Measurements from ENCODE around the gene CTTNBP2NL. TPM values are rescaled to one million over a fixed set of nuclear protein-coding genes. Genes with fewer than 3 reads are reported as not detected.
"Not testable (repeated sequence)": the region's sequence is repeated elsewhere in the genome, so short reads cannot be mapped to it uniquely, and the experiment has no call there.

The CTTNBP2NL gene
- total and polyA plus RNA-seq, 2 experiments from 2014 or later = 10.2 to 16.4 TPM

DNA sequence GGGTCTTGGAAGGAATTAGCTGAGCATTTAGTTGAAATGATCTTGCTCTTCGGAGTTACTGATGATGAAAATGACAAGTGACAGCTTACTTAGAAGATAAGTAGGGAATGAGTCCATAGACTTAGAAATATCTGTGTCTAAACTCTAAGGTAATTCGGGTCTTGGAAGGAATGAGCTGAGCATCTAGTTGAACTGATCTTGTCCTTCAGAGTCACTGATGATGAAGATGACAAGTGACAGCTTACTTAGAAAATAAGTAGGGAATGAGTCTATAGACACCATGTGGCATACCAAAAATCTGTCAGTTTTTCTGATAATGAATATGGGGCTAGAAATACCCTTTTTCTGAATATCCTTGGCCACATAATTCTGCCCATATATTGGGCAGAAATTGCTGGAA lies 14.7 kb downstream of the CTTNBP2NL start:
- H4K20me1 ChIP-seq (ENCODE audit: insufficient read depth, poor library complexity, severe bottlenecking) = peaks cover 45% of the 10 kb centered on the region
- 87% methylated on average over 2 of the region's 2 CpGs for WGBS (ENCODE audit: low lambda C conversion rate, missing lambda C conversion rate)
- TF ChIP-seq EZH2 (IDR thresholded peaks at IDR 0.05; ENCODE audit: borderline replicate concordance) = no peak
- TF ChIP-seq EZH2phosphoT487 (IDR thresholded peaks at IDR 0.05; ENCODE audit: low read depth, severe bottlenecking, unreplicated experiment) = no peak
- TF ChIP-seq, protein P1, sequence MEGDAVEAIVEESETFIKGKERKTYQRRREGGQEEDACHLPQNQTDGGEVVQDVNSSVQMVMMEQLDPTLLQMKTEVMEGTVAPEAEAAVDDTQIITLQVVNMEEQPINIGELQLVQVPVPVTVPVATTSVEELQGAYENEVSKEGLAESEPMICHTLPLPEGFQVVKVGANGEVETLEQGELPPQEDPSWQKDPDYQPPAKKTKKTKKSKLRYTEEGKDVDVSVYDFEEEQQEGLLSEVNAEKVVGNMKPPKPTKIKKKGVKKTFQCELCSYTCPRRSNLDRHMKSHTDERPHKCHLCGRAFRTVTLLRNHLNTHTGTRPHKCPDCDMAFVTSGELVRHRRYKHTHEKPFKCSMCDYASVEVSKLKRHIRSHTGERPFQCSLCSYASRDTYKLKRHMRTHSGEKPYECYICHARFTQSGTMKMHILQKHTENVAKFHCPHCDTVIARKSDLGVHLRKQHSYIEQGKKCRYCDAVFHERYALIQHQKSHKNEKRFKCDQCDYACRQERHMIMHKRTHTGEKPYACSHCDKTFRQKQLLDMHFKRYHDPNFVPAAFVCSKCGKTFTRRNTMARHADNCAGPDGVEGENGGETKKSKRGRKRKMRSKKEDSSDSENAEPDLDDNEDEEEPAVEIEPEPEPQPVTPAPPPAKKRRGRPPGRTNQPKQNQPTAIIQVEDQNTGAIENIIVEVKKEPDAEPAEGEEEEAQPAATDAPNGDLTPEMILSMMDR (IDR thresholded peaks at IDR 0.05; ENCODE audit: poor library complexity) = no peak

DNA sequence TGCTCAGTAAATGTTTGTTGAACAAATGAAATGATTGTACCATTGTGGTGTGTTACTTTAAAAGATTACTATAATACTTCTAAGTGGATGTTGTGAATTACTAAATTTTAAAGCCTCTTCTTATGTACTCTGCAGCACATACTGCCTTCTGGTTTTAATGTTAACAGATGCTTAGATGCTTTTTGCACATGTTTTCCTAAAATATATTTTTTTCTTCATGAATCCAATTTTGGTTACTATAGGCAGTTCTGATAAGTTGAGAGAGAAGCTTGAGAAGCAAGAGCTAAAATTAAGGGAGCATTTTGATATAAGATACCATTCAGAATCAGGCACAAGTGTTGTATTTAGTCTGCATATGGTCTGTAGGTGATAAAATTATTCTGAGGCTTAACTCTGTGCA lies 21.3 kb downstream of the CTTNBP2NL start:
- Histone ChIP-seq H3K79me2 (peaks cover 16% of the 10 kb centered on the region), H3K27me3 (no peaks in the 10 kb centered on the region), H3K9me2 (replicated peaks; ENCODE audit: insufficient read depth) (no peaks in the 10 kb centered on the region), H3K4me1 (ENCODE audit: insufficient read depth) (peaks cover 5% of the 10 kb centered on the region), H3K27ac (no peak overlapping the region), H2AFZ (no peak overlapping the region), H3K4me2 (no peak overlapping the region), H4K20me1 (ENCODE audit: insufficient read depth, poor library complexity, severe bottlenecking) (peaks cover 2% of the 10 kb centered on the region), H3K4me3 (no peak overlapping the region), H3K36me3 (replicated peaks; ENCODE audit: insufficient read depth, low read depth) (no peaks in the 10 kb centered on the region), H3K9me3 (ENCODE audit: low read depth) (no peaks in the 10 kb centered on the region)
- no peak for TF ChIP-seq EZH2phosphoT487 (IDR thresholded peaks at IDR 0.05; ENCODE audit: low read depth, severe bottlenecking, unreplicated experiment)
- no peak for TF ChIP-seq EZH2 (IDR thresholded peaks at IDR 0.05; ENCODE audit: borderline replicate concordance)
- no peak for DNase-seq (ENCODE audit: low spot score)

More for the DNA sequence above, 14.7 kb downstream of the CTTNBP2NL start:
- Histone ChIP-seq H3K27me3 (no peaks in the 10 kb centered on the region), H3K27ac (no peak overlapping the region), H2AFZ (no peak overlapping the region), H3K4me1 (ENCODE audit: insufficient read depth) (no peaks in the 10 kb centered on the region), H3K79me2 (peaks cover 74% of the 10 kb centered on the region), H3K36me3 (replicated peaks; ENCODE audit: insufficient read depth, low read depth) (no peaks in the 10 kb centered on the region), H3K4me2 (no peak overlapping the region), H3K9me3 (ENCODE audit: low read depth) (no peaks in the 10 kb centered on the region), H3K4me3 (no peak overlapping the region), H3K9me2 (replicated peaks; ENCODE audit: insufficient read depth) (no peaks in the 10 kb centered on the region)
- no peak for DNase-seq (ENCODE audit: low spot score)

DNA sequence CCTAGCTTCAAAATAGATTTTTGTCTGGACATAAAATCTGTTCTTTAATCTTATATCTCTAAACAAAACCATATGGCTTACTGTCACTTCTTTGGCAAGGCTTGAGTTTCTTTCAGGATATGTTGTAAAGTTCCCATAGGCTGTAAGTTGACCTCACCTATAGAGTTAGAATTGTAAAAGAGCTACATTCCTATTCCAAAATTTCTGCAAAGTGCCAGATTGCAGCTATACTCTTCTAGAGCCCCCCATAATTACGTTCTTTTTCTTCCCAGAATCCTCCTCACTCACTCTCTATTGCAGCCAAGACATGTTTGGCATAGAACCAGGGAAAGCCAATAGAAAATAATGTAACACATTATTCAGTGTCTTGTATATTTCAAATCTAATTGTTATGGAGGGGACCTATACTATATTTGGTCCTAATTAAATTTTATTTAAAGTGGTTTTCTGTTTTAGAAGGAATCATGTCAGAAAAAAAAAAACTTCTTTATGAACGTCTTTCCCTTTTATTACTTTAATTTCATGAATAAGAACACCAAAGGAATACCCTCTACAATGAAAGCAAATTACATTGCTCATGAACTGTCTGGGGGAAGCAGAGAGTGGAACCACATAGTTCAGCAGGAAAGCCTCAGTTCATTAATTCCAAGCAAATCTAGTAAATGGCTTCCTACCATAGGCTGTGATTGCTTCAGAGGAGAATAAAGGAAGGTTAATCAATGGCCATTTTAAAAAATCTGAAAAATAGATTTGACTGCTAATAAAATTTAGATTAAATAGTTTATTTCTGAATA lies 22.3 kb downstream of the CTTNBP2NL start:
- 73% methylated on average over 2 of the region's 2 CpGs for WGBS (ENCODE audit: low lambda C conversion rate, missing lambda C conversion rate)
- Histone ChIP-seq H3K36me3 (replicated peaks; ENCODE audit: insufficient read depth, low read depth) (no peaks in the 10 kb centered on the region), H3K79me2 (peaks cover 15% of the 10 kb centered on the region)

DNA sequence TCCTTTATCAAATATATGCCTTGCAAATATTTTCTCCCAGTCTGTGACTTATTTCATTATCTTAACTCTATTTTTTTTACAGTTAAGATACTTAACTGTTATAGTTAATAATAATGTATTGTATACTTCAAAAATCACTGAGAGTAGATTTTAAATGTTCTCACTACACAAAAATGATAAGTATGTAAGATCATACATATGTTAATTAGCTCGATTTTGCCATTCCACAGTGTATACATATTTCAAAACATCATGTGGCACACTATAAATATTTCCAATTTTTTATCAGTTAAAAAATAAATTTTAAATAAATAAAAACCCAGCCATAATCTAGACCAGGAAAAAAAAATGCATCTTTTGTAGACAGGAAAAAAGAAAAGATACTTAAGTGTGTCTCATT lies 27.2 kb downstream of the CTTNBP2NL start:
- no peak overlapping the region for H2AFZ ChIP-seq
- TF ChIP-seq EZH2phosphoT487 (IDR thresholded peaks at IDR 0.05; ENCODE audit: low read depth, severe bottlenecking, unreplicated experiment) = no peak
- TF ChIP-seq EZH2 (IDR thresholded peaks at IDR 0.05; ENCODE audit: borderline replicate concordance) = no peak
- TF ChIP-seq, protein P1 (IDR thresholded peaks at IDR 0.05; ENCODE audit: poor library complexity) = no peak
- peaks cover 2% of the 10 kb centered on the region for H4K20me1 ChIP-seq (ENCODE audit: insufficient read depth, poor library complexity, severe bottlenecking)
- H3K27me3 ChIP-seq = no peaks in the 10 kb centered on the region
- no peaks in the 10 kb centered on the region for H3K9me3 ChIP-seq (ENCODE audit: low read depth)
- H3K79me2 ChIP-seq = peaks cover 33% of the 10 kb centered on the region
- 89% methylated on average over 1 of the region's 1 CpG for WGBS (ENCODE audit: low lambda C conversion rate, missing lambda C conversion rate)
- no peaks in the 10 kb centered on the region for H3K36me3 ChIP-seq (replicated peaks; ENCODE audit: insufficient read depth, low read depth)
- DNase-seq (ENCODE audit: low spot score) = no peak
- no peak overlapping the region for H3K4me2 ChIP-seq
- no peak overlapping the region for H3K27ac ChIP-seq
- no peaks in the 10 kb centered on the region for H3K4me1 ChIP-seq (ENCODE audit: insufficient read depth)
- no peaks in the 10 kb centered on the region for H3K9me2 ChIP-seq (replicated peaks; ENCODE audit: insufficient read depth)
- no peak overlapping the region for H3K4me3 ChIP-seq

More for the DNA sequence above, 22.3 kb downstream of the CTTNBP2NL start:
- no peak for DNase-seq (ENCODE audit: low spot score)
- Histone ChIP-seq H3K27me3 (no peaks in the 10 kb centered on the region), H3K9me3 (ENCODE audit: low read depth) (no peaks in the 10 kb centered on the region), H3K4me1 (ENCODE audit: insufficient read depth) (peaks cover 5% of the 10 kb centered on the region), H4K20me1 (ENCODE audit: insufficient read depth, poor library complexity, severe bottlenecking) (peaks cover 2% of the 10 kb centered on the region), H3K27ac (no peak overlapping the region), H2AFZ (no peak overlapping the region), H3K4me2 (no peak overlapping the region), H3K9me2 (replicated peaks; ENCODE audit: insufficient read depth) (no peaks in the 10 kb centered on the region), H3K4me3 (no peak overlapping the region)
- TF ChIP-seq EZH2phosphoT487 (IDR thresholded peaks at IDR 0.05; ENCODE audit: low read depth, severe bottlenecking, unreplicated experiment) (no peak), EZH2 (IDR thresholded peaks at IDR 0.05; ENCODE audit: borderline replicate concordance) (no peak)
- TF ChIP-seq, protein P1 (IDR thresholded peaks at IDR 0.05; ENCODE audit: poor library complexity) = no peak

DNA sequence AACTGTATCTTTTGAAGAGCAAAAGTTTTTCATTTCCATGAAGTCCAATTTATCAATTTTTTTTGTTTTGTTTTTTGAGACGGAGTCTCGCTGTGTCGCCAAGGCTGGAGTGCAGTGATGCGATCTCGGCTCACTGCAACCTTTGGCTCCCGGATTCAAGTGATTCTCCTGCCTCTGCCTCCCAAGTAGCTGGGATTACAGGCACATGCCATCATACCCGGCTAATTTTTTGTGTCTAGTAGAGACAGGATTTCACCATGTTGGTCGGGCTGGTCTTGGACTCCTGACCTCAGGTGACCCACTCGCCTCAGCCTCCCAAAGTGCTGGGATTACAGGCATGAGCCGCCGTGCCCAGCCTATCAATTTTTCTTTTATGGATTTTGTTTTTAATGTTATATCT lies 27.7 kb downstream of the CTTNBP2NL start:
- H4K20me1 ChIP-seq (ENCODE audit: insufficient read depth, poor library complexity, severe bottlenecking); H3K36me3 ChIP-seq (replicated peaks; ENCODE audit: insufficient read depth, low read depth); H3K9me3 ChIP-seq (ENCODE audit: low read depth); H3K4me3 ChIP-seq; H2AFZ ChIP-seq; H3K4me2 ChIP-seq; DNase-seq (ENCODE audit: low spot score); H3K27ac ChIP-seq; H3K9me2 ChIP-seq (replicated peaks; ENCODE audit: insufficient read depth); H3K4me1 ChIP-seq (ENCODE audit: insufficient read depth); H3K27me3 ChIP-seq: not testable (repeated sequence)
- WGBS (ENCODE audit: low lambda C conversion rate, missing lambda C conversion rate) = 92% methylated on average over 11 of the region's 11 CpGs
- peaks cover 36% of the 10 kb centered on the region for H3K79me2 ChIP-seq
